ENCODE measurements around the gene PXK.
A peak's percentile ranks its signal among the peaks of the same experiment; 100 is the strongest.
"Not testable (repeated sequence)": the region's sequence is repeated elsewhere in the genome, so short reads cannot be mapped to it uniquely, and the experiment has no call there.

PXK gene

GRCh38 chr3:58321791-58322190 is 10.9 kb upstream of the PXK start:
- intact Hi-C loops (cut with DNase I) = loop anchor here (5.0 kb wide), 1 partner anchor 211 kb away; no protein-coding TSS in a partner anchor
- DNase-seq = no peak

GRCh38 chr3:58322793-58323192 is 9.9 kb upstream of the PXK start:
- intact Hi-C loops (cut with DNase I) = loop anchor here (5.0 kb wide), 1 partner anchor 210 kb away; no protein-coding TSS in a partner anchor
- no peak for DNase-seq

- DNase-seq = no peak
- intact Hi-C loops (cut with DNase I) = loop anchor here (5.0 kb wide), 1 partner anchor 209 kb away; no protein-coding TSS in a partner anchor
Observed at GRCh38 chr3:58323529-58324390, 8.9 kb upstream of the PXK start.

- DNase-seq = no peak
- intact Hi-C loops (cut with DNase I) = loop anchor here (5.0 kb wide), 1 partner anchor 208 kb away; no protein-coding TSS in a partner anchor
Observed at GRCh38 chr3:58324391-58325390, 8.0 kb upstream of the PXK start.

- intact Hi-C loops (cut with DNase I) = no loop called here
- no peak for DNase-seq
Observed at GRCh38 chr3:58325525-58325992, 7.1 kb upstream of the PXK start.

- no peak for DNase-seq
- intact Hi-C loops (cut with DNase I) = no loop called here
Observed at GRCh38 chr3:58326267-58326900, 6.3 kb upstream of the PXK start.

GRCh38 chr3:58329150-58329921 is 3.4 kb upstream of the PXK start:
- no peak for DNase-seq
- intact Hi-C loops (cut with DNase I) = no loop called here

GRCh38 chr3:58329922-58330413 is 2.7 kb upstream of the PXK start:
- DNase-seq = no peak
- intact Hi-C loops (cut with DNase I) = loop anchor here (10.0 kb wide), 1 partner anchor 55 kb away; no protein-coding TSS in a partner anchor

GRCh38 chr3:58331593-58332152 is 1.0 kb upstream of the PXK start:
- intact Hi-C loops (cut with DNase I) = loop anchor here (2.0 to 10.0 kb wide), 3 partner anchors 25 to 83 kb away; partner anchors contain the start of genes HTD2 and RPP14
- no peak for DNase-seq

- intact Hi-C loops (cut with DNase I) = loop anchor here (2.0 to 10.0 kb wide), 4 partner anchors 27 to 159 kb away; partner anchors contain the start of genes HTD2, KCTD6 and RPP14
Observed at GRCh38 chr3:58333206-58334012, 717 bp downstream of the PXK start.

GRCh38 chr3:58334013-58334321 is 1.3 kb downstream of the PXK start:
- intact Hi-C loops (cut with DNase I) = loop anchor here (2.0 to 10.0 kb wide), 2 partner anchors 51 to 159 kb away; partner anchors contain the start of gene KCTD6
- peak in 1 of 10 donors; percentile 32 for DNase-seq

More at GRCh38 chr3:58333206-58334012, 717 bp downstream of the PXK start:
- peak in 8 of 10 donors; percentile 25 to 89 (median 40) for DNase-seq

GRCh38 chr3:58334506-58334884 is 1.8 kb downstream of the PXK start:
- no peak for DNase-seq
- intact Hi-C loops (cut with DNase I) = loop anchor here (2.0 to 10.0 kb wide), 2 partner anchors 50 to 158 kb away; partner anchors contain the start of gene KCTD6

- intact Hi-C loops (cut with DNase I) = loop anchor here (2.0 to 10.0 kb wide), 2 partner anchors 49 to 157 kb away; partner anchors contain the start of gene KCTD6
- no peak for DNase-seq
Observed at GRCh38 chr3:58335652-58335947, 2.9 kb downstream of the PXK start.

- DNase-seq = no peak
- intact Hi-C loops (cut with DNase I) = loop anchor here (10.0 kb wide), 1 partner anchor 48 kb away; no protein-coding TSS in a partner anchor
Observed at GRCh38 chr3:58336135-58336882, 3.6 kb downstream of the PXK start.

GRCh38 chr3:58337190-58337589 is 4.5 kb downstream of the PXK start:
- intact Hi-C loops (cut with DNase I) = loop anchor here (10.0 kb wide), 1 partner anchor 48 kb away; no protein-coding TSS in a partner anchor
- no peak for DNase-seq

GRCh38 chr3:58339146-58339545 is 6.5 kb downstream of the PXK start:
- intact Hi-C loops (cut with DNase I) = loop anchor here (10.0 kb wide), 1 partner anchor 46 kb away; no protein-coding TSS in a partner anchor

More at GRCh38 chr3:58339146-58339545, 6.5 kb downstream of the PXK start:
- DNase-seq = not testable (repeated sequence)

All from posterior cingulate gyrus (tissue), 11 donors.